HG03571 (cell line): ENCODE data around the gene ATPAF2.
A peak's percentile ranks its signal among the peaks of the same experiment; 100 is the strongest.

Experiments
- ATAC-seq: cut with Tn5 transposase; IDR thresholded peaks from one replicate; pipeline ENCODE4 v1.9.1; 2021; ENCODE audit not compliant: unreplicated experiment

Gene ATPAF2

GRCh38 chr17:17987901-17988300, 51.1 kb downstream of the ATPAF2 start:
- no peak for ATAC-seq

GRCh38 chr17:17987187-17987896, 51.6 kb downstream of the ATPAF2 start:
- no peak for ATAC-seq

- no peak for ATAC-seq
Measured at GRCh38 chr17:17985555-17985954, 53.4 kb downstream of the ATPAF2 start.

- ATAC-seq: no peak
Measured at GRCh38 chr17:17985153-17985552, 53.8 kb downstream of the ATPAF2 start.

- ATAC-seq: no peak
Measured at GRCh38 chr17:17983776-17984175, 55.2 kb downstream of the ATPAF2 start.

GRCh38 chr17:17983376-17983775, 55.6 kb downstream of the ATPAF2 start:
- no peak for ATAC-seq

GRCh38 chr17:17982801-17983200, 56.2 kb downstream of the ATPAF2 start:
- no peak for ATAC-seq

GRCh38 chr17:17981330-17981729, 57.6 kb downstream of the ATPAF2 start:
- ATAC-seq: no peak

GRCh38 chr17:17979778-17980177, 59.2 kb downstream of the ATPAF2 start:
- no peak for ATAC-seq

- ATAC-seq: no peak
Measured at GRCh38 chr17:17978481-17979424, 60.2 kb downstream of the ATPAF2 start.

GRCh38 chr17:17976931-17977570, 61.9 kb downstream of the ATPAF2 start:
- ATAC-seq: no peak

GRCh38 chr17:17975436-17975835, 63.5 kb downstream of the ATPAF2 start:
- no peak for ATAC-seq

GRCh38 chr17:17972952-17973254, 66.1 kb downstream of the ATPAF2 start:
- no peak for ATAC-seq

- peak; percentile 86 for ATAC-seq
Measured at GRCh38 chr17:17972126-17972951, 66.6 kb downstream of the ATPAF2 start, which contains the start of the genes DRC3 and TOM1L2. TSS of gene DRC3 (plus strand) at chr17:17972862. CDS start at chr17:17977599, 4,737 bp downstream. TSS of gene TOM1L2 (minus strand) at chr17:17972400. CDS start at chr17:17972313, 87 bp downstream.

GRCh38 chr17:17971431-17972125, 67.4 kb downstream of the ATPAF2 start:
- ATAC-seq: no peak

- no peak for ATAC-seq
Measured at GRCh38 chr17:17970699-17971430, 68.1 kb downstream of the ATPAF2 start.
